Prostate gland (tissue), 2 donors: ENCODE data around the gene NGEF. TPM values are rescaled to one million over a fixed set of nuclear protein-coding genes. Genes with fewer than 3 reads are reported as not detected.

Source experiments
- DNase-seq: peaks from one replicate; pipeline ENCODE4 v3.0.0-alpha.2; 2019; ENCODE audit warnings: low spot score
- H3K27ac ChIP-seq, 2 donors: fragments of 200-600 bp; sonication (generic); 2 replicates each; pipeline ENCODE4 v1.5.1; 2017 to 2019
- H3K27me3 ChIP-seq: fragments of 200-600 bp; sonication (generic); replicated peaks from 2 replicates; pipeline ENCODE4 v1.5.1; 2019; ENCODE audit not compliant: insufficient read depth
- H3K36me3 ChIP-seq, 2 donors: fragments of 200-600 bp; sonication (generic); 1 replicate in 1 of 2; 2 replicates in 1 of 2; pipeline versions ENCODE4 v1.5.1 to v1.8.1; 2017 to 2019
- H3K4me1 ChIP-seq: fragments of 200-600 bp; sonication (generic); replicated peaks from 2 replicates; pipeline ENCODE4 v1.5.1; 2019
- H3K4me3 ChIP-seq, 2 donors: fragments of 200-600 bp; sonication (generic); 2 replicates each; pipeline ENCODE4 v1.5.1; 2017 to 2019
- H3K9me3 ChIP-seq: fragments of 200-600 bp; sonication (generic); 2 replicates; pipeline ENCODE4 v1.5.1; 2017
- CTCF ChIP-seq, 4 experiments: fragments of 200-600 bp in 2 of 4; fragments of 450-650 bp in 2 of 4; sonication (generic) in 2 of 4; IDR thresholded peaks; 1 replicate in 3 of 4; 2 replicates in 1 of 4; pipeline ENCODE4 v1.5.1; 2016 to 2019; ENCODE audit warnings: antibody characterized with exemption in 4 of 4, mild to moderate bottlenecking in 2 of 4, moderate library complexity in 2 of 4
- POLR2A ChIP-seq: fragments of 450-650 bp; IDR thresholded peaks from one replicate; pipeline ENCODE4 v1.6.1; 2016; ENCODE audit warnings: antibody characterized with exemption, mild to moderate bottlenecking
- POLR2AphosphoS5 ChIP-seq: sonication (generic); formaldehyde crosslinking; IDR thresholded peaks from one replicate; pipeline ENCODE4 v1.6.1; 2017; ENCODE audit warnings: antibody characterized with exemption
- WGBS: methylation state at CpG from one replicate; pipeline ENCODE4 v1.1.5; 2018; 5-methylcytosine and 5-hydroxymethylcytosine counted together
- intact Hi-C: fragments of 100-400 bp; cut with DNase I; formaldehyde crosslinking; loops from one replicate; pipeline ENCODE4 v1.14.2; 2022
- total RNA-seq, 2 donors: library from RNA; depleted of rRNA; stranded (reverse); fragments of >200 nt; gene quantifications; one replicate each; pipeline ENCODE4 v1.1.0, GENCODE V29; 2016

NGEF gene
- total RNA-seq, 2 donors from 2014 or later, result 2.0 to 19.0 TPM

- H3K4me3 ChIP-seq, result no peak overlapping the region
- intact Hi-C loops, result no loop called here
- no peak for DNase-seq
- H3K27ac ChIP-seq, result no peak overlapping the region
- no peaks in the 10 kb centered on the region for H3K36me3 ChIP-seq
- no peaks in the 10 kb centered on the region for H3K27me3 ChIP-seq
- H3K4me1 ChIP-seq, result no peaks in the 10 kb centered on the region
- 80% methylated on average over 4 of the region's 4 CpGs for WGBS
- H3K9me3 ChIP-seq, result no peaks in the 10 kb centered on the region
- TF ChIP-seq CTCF (IDR thresholded peaks at IDR 0.05), result no peak
- TF ChIP-seq POLR2A, result no peak
- TF ChIP-seq POLR2AphosphoS5, result no peak
Observed at GRCh38 chr2:232866104-232866503, 147.0 kb downstream of the NGEF start.

- TF ChIP-seq CTCF (IDR thresholded peaks at IDR 0.05), result no peak
- no peak for TF ChIP-seq POLR2AphosphoS5
- no peak for TF ChIP-seq POLR2A
- intact Hi-C loops, result no loop called here
- 97% methylated on average over 1 of the region's 1 CpG for WGBS
- DNase-seq, result no peak
- H3K4me3 ChIP-seq, result no peak overlapping the region
- no peaks in the 10 kb centered on the region for H3K9me3 ChIP-seq
- H3K36me3 ChIP-seq, result no peaks in the 10 kb centered on the region
- H3K27ac ChIP-seq, result no peak overlapping the region
- H3K27me3 ChIP-seq, result no peaks in the 10 kb centered on the region
- H3K4me1 ChIP-seq, result no peaks in the 10 kb centered on the region
Observed at GRCh38 chr2:232865165-232865564, 147.9 kb downstream of the NGEF start.

GRCh38 chr2:232863996-232864395 lies 149.1 kb downstream of the NGEF start:
- no peak for TF ChIP-seq POLR2AphosphoS5
- TF ChIP-seq CTCF (IDR thresholded peaks at IDR 0.05), result no peak
- TF ChIP-seq POLR2A, result no peak
- WGBS, result 94% methylated on average over 2 of the region's 2 CpGs
- intact Hi-C loops, result no loop called here
- no peaks in the 10 kb centered on the region for H3K4me1 ChIP-seq
- DNase-seq, result no peak
- H3K27ac ChIP-seq, result no peak overlapping the region
- no peaks in the 10 kb centered on the region for H3K36me3 ChIP-seq
- no peaks in the 10 kb centered on the region for H3K9me3 ChIP-seq
- no peak overlapping the region for H3K4me3 ChIP-seq
- H3K27me3 ChIP-seq, result no peaks in the 10 kb centered on the region

GRCh38 chr2:232861353-232861752 lies 151.7 kb downstream of the NGEF start:
- intact Hi-C loops, result no loop called here
- H3K4me3 ChIP-seq, result no peak overlapping the region
- H3K27ac ChIP-seq, result no peak overlapping the region
- no peaks in the 10 kb centered on the region for H3K4me1 ChIP-seq
- TF ChIP-seq POLR2AphosphoS5, result no peak
- TF ChIP-seq POLR2A, result no peak
- no peak for TF ChIP-seq CTCF (IDR thresholded peaks at IDR 0.05)
- H3K9me3 ChIP-seq, result no peaks in the 10 kb centered on the region
- WGBS, result 97% methylated on average over 5 of the region's 5 CpGs
- no peaks in the 10 kb centered on the region for H3K36me3 ChIP-seq
- no peaks in the 10 kb centered on the region for H3K27me3 ChIP-seq
- no peak for DNase-seq

GRCh38 chr2:232860593-232861241 lies 152.3 kb downstream of the NGEF start:
- H3K36me3 ChIP-seq, result no peaks in the 10 kb centered on the region
- TF ChIP-seq POLR2AphosphoS5, result no peak
- no peak for TF ChIP-seq POLR2A
- no peak for TF ChIP-seq CTCF (IDR thresholded peaks at IDR 0.05)

More at GRCh38 chr2:232860593-232861241, 152.3 kb downstream of the NGEF start:
- intact Hi-C loops, result no loop called here
- DNase-seq, result no peak
- no peak overlapping the region for H3K4me3 ChIP-seq
- no peaks in the 10 kb centered on the region for H3K9me3 ChIP-seq
- H3K4me1 ChIP-seq, result no peaks in the 10 kb centered on the region
- no peaks in the 10 kb centered on the region for H3K27me3 ChIP-seq
- H3K27ac ChIP-seq, result no peak overlapping the region
- 85% methylated on average over 9 of the region's 9 CpGs for WGBS
